Ovary (tissue), 3 donors: ENCODE data around the gene LGALS1.

Experiments
- POLR2A ChIP-seq: fragments of 450-650 bp; IDR thresholded peaks from one replicate; pipeline ENCODE4 v1.6.1; 2017; ENCODE audit warnings: antibody characterized with exemption, mild to moderate bottlenecking, moderate library complexity
- TF ChIP-seq, protein P1 (sequence below), 3 donors: fragments of 450-650 bp in 2 of 3; fragments of 200-600 bp in 1 of 3; IDR thresholded peaks; one replicate each; pipeline versions ENCODE4 v1.5.1 to v1.8.0; 2016 to 2022; ENCODE audit warnings: antibody characterized with exemption in 3 of 3, mild to moderate bottlenecking in 1 of 3
- donor health status: DM: no; HTN: no; CAD: no.

DNA sequence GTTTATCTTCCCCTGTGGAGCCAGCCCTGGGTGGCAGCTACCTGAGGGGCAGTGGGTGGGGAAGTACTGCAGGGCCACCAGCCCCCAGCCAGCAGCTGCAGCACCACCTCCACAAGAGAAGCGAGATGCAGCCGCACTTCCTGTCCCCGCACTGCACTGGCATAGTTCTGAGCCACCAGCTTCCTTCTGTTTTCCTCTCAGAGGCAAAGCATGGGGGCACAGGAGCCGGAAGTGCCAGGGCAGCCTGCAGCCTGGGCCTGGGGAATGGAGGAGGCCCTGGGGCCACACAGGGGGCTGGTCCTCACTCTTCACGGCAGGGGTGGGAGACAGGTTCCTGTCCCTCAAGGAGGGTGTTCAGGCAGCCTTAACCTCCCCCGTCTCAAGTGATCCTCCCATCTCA, 47.9 kb upstream of the LGALS1 start:
- no peak for TF ChIP-seq POLR2A
- TF ChIP-seq, protein P1, sequence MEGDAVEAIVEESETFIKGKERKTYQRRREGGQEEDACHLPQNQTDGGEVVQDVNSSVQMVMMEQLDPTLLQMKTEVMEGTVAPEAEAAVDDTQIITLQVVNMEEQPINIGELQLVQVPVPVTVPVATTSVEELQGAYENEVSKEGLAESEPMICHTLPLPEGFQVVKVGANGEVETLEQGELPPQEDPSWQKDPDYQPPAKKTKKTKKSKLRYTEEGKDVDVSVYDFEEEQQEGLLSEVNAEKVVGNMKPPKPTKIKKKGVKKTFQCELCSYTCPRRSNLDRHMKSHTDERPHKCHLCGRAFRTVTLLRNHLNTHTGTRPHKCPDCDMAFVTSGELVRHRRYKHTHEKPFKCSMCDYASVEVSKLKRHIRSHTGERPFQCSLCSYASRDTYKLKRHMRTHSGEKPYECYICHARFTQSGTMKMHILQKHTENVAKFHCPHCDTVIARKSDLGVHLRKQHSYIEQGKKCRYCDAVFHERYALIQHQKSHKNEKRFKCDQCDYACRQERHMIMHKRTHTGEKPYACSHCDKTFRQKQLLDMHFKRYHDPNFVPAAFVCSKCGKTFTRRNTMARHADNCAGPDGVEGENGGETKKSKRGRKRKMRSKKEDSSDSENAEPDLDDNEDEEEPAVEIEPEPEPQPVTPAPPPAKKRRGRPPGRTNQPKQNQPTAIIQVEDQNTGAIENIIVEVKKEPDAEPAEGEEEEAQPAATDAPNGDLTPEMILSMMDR (IDR thresholded peaks at IDR 0.05), result no peak
